IPS-15b (cell line): ENCODE measurements around the gene ADIPOR2.
"Not testable (repeated sequence)": the region's sequence is repeated elsewhere in the genome, so short reads cannot be mapped to it uniquely, and the experiment has no call there.

Experiments used
- H3K27me3 ChIP-seq: one replicate; pipeline ENCODE4 v1.6.1; 2013; ENCODE audit warnings: low read length; ENCODE audit not compliant: control insufficient read depth, insufficient read depth
- H3K36me3 ChIP-seq: one replicate; pipeline ENCODE4 v1.6.1; 2013; ENCODE audit warnings: low read length; ENCODE audit not compliant: control insufficient read depth, insufficient read depth
- H3K4me1 ChIP-seq: one replicate; pipeline ENCODE4 v1.6.1; 2013; ENCODE audit warnings: mild to moderate bottlenecking, low read length; ENCODE audit not compliant: control insufficient read depth, insufficient read depth
- H3K4me3 ChIP-seq: one replicate; pipeline ENCODE4 v1.5.1; 2013; ENCODE audit warnings: low read depth, low read length
- H3K9ac ChIP-seq: one replicate; pipeline ENCODE4 v1.6.1; 2013; ENCODE audit warnings: low read depth, mild to moderate bottlenecking, low read length
- H3K9me3 ChIP-seq: one replicate; pipeline ENCODE4 v1.6.1; 2013; ENCODE audit warnings: mild to moderate bottlenecking, low read length; ENCODE audit not compliant: control insufficient read depth, insufficient read depth

ADIPOR2 gene

GRCh38 chr12:1816730-1817348 lies 126.0 kb downstream of the ADIPOR2 start:
- no peak overlapping the region for H3K9ac ChIP-seq
- H3K4me3 ChIP-seq = no peak overlapping the region
- H3K36me3 ChIP-seq = no peaks in the 10 kb centered on the region
- H3K4me1 ChIP-seq = no peaks in the 10 kb centered on the region
- peaks cover 23% of the 10 kb centered on the region for H3K27me3 ChIP-seq
- no peaks in the 10 kb centered on the region for H3K9me3 ChIP-seq

GRCh38 chr12:1817928-1818327 lies 127.1 kb downstream of the ADIPOR2 start:
- H3K36me3 ChIP-seq, H3K9me3 ChIP-seq, H3K9ac ChIP-seq, H3K4me3 ChIP-seq, H3K4me1 ChIP-seq: not testable (repeated sequence)
- H3K27me3 ChIP-seq = peaks cover 23% of the 10 kb centered on the region

GRCh38 chr12:1819050-1819449 lies 128.2 kb downstream of the ADIPOR2 start:
- Histone ChIP-seq H3K9ac (no peak overlapping the region), H3K36me3 (no peaks in the 10 kb centered on the region), H3K4me1 (no peaks in the 10 kb centered on the region), H3K27me3 (peaks cover 23% of the 10 kb centered on the region), H3K9me3 (no peaks in the 10 kb centered on the region), H3K4me3 (no peak overlapping the region)

GRCh38 chr12:1819571-1819970 lies 128.7 kb downstream of the ADIPOR2 start:
- Histone ChIP-seq H3K36me3 (no peaks in the 10 kb centered on the region), H3K27me3 (peaks cover 23% of the 10 kb centered on the region), H3K4me3 (no peak overlapping the region), H3K9me3 (no peaks in the 10 kb centered on the region), H3K4me1 (no peaks in the 10 kb centered on the region), H3K9ac (no peak overlapping the region)

GRCh38 chr12:1820191-1820895 lies 129.5 kb downstream of the ADIPOR2 start, which contains the start of gene LRTM2:
Gene LRTM2 (plus strand): TSS chr12:1820565. CDS start chr12:1828149, 7,584 bp downstream.
- Histone ChIP-seq H3K4me3 (peak within 1 kb of the TSS; percentile 16), H3K27me3 (peaks cover 23% of the 10 kb centered on the region), H3K36me3 (no peaks in the 10 kb centered on the region), H3K9me3 (no peaks in the 10 kb centered on the region), H3K9ac (no peak within 1 kb of the TSS), H3K4me1 (no peaks in the 10 kb centered on the region)

- no peaks in the 10 kb centered on the region for H3K9me3 ChIP-seq
- peaks cover 23% of the 10 kb centered on the region for H3K27me3 ChIP-seq
- H3K9ac ChIP-seq = no peak overlapping the region
- H3K4me1 ChIP-seq = no peaks in the 10 kb centered on the region
- H3K4me3 ChIP-seq = no peak overlapping the region
- H3K36me3 ChIP-seq = no peaks in the 10 kb centered on the region
These were observed 130.0 kb downstream of the ADIPOR2 start for GRCh38 chr12:1820896-1821291.

- no peak overlapping the region for H3K9ac ChIP-seq
- H3K4me3 ChIP-seq = no peak overlapping the region
- H3K4me1 ChIP-seq = no peaks in the 10 kb centered on the region
- no peaks in the 10 kb centered on the region for H3K36me3 ChIP-seq
- H3K27me3 ChIP-seq = peaks cover 23% of the 10 kb centered on the region
- H3K9me3 ChIP-seq = no peaks in the 10 kb centered on the region
These were observed 130.9 kb downstream of the ADIPOR2 start for GRCh38 chr12:1821805-1822204.

GRCh38 chr12:1822699-1823098 lies 131.8 kb downstream of the ADIPOR2 start:
- no peak overlapping the region for H3K9ac ChIP-seq
- H3K9me3 ChIP-seq = no peaks in the 10 kb centered on the region
- H3K27me3 ChIP-seq = peaks cover 23% of the 10 kb centered on the region
- no peak overlapping the region for H3K4me3 ChIP-seq
- no peaks in the 10 kb centered on the region for H3K36me3 ChIP-seq
- H3K4me1 ChIP-seq = no peaks in the 10 kb centered on the region

- Histone ChIP-seq H3K36me3 (no peaks in the 10 kb centered on the region), H3K4me3 (no peak overlapping the region), H3K9ac (no peak overlapping the region), H3K9me3 (no peaks in the 10 kb centered on the region), H3K27me3 (peaks cover 23% of the 10 kb centered on the region), H3K4me1 (no peaks in the 10 kb centered on the region)
These were observed 132.4 kb downstream of the ADIPOR2 start for GRCh38 chr12:1823237-1823636.

- Histone ChIP-seq H3K9ac (no peak overlapping the region), H3K9me3 (no peaks in the 10 kb centered on the region), H3K27me3 (peaks cover 12% of the 10 kb centered on the region), H3K36me3 (no peaks in the 10 kb centered on the region), H3K4me3 (no peak overlapping the region), H3K4me1 (no peaks in the 10 kb centered on the region)
These were observed 134.7 kb downstream of the ADIPOR2 start for GRCh38 chr12:1825382-1826102.

GRCh38 chr12:1826401-1826800 lies 135.5 kb downstream of the ADIPOR2 start:
- Histone ChIP-seq H3K4me1 (no peaks in the 10 kb centered on the region), H3K9me3 (no peaks in the 10 kb centered on the region), H3K4me3 (no peak overlapping the region), H3K36me3 (no peaks in the 10 kb centered on the region), H3K27me3 (peaks cover 3% of the 10 kb centered on the region), H3K9ac (no peak overlapping the region)
